HEK293 (cell line): Measurements from ENCODE around the gene ARHGAP26.

ENCODE experiments used
- CTCF ChIA-PET: fragments of 350-600 bp; formaldehyde crosslinking; extraction: SDS; loops from one replicate; lab custom pipeline; 2021; ENCODE audit warnings: antibody characterized with exemption; lab: Yijun Ruan, JAX
- POLR2A ChIA-PET: fragments of 300-600 bp; formaldehyde crosslinking; extraction: SDS; loops from one replicate; lab custom pipeline; 2020; ENCODE audit warnings: antibody characterized with exemption, inconsistent platforms; lab: Yijun Ruan, JAX
- H3K27ac ChIP-seq: fragments of 200-500 bp; sonication (Bioruptor generic); 2 replicates; pipeline ENCODE4 v1.5.1; 2014; ENCODE audit warnings: low read depth, low read length, control low read depth, inconsistent platforms; ENCODE audit errors: extremely low read depth
- H3K36me3 ChIP-seq, 2 experiments: fragments of 200-500 bp in 1 of 2; sonication (Bioruptor generic) in 1 of 2; 1 replicate in 1 of 2; 2 replicates in 1 of 2; pipeline ENCODE4 v1.5.1; 2014 to 2017; ENCODE audit warnings: inconsistent platforms in 2 of 2, low read length in 2 of 2; ENCODE audit not compliant: control insufficient read depth in 2 of 2, insufficient read depth in 1 of 2
- H3K4me1 ChIP-seq: fragments of 200-500 bp; sonication (Bioruptor generic); 2 replicates; pipeline ENCODE4 v1.5.1; 2014; ENCODE audit warnings: mild to moderate bottlenecking, low read length, inconsistent platforms; ENCODE audit not compliant: control insufficient read depth, insufficient read depth
- H3K4me3 ChIP-seq: 2 replicates; pipeline ENCODE4 v1.5.1; 2011; ENCODE audit warnings: low read depth, mild to moderate bottlenecking, control low read depth, low read length, moderate library complexity
- H3K9me3 ChIP-seq: fragments of 200-500 bp; sonication (Bioruptor generic); 2 replicates; pipeline ENCODE4 v1.5.1; 2014; ENCODE audit warnings: low read depth, low read length, inconsistent platforms; ENCODE audit not compliant: control insufficient read depth, insufficient read depth
- AEBP2 ChIP-seq: fragments of 450-650 bp; formaldehyde crosslinking; IDR thresholded peaks from 2 replicates; pipeline ENCODE4 v1.5.1; 2016; ENCODE audit warnings: missing biosample characterization, missing genetic modification characterization, borderline replicate concordance
- MYNN ChIP-seq: fragments of 450-650 bp; formaldehyde crosslinking; IDR thresholded peaks from 2 replicates; pipeline ENCODE4 v1.5.1; 2016; ENCODE audit warnings: missing biosample characterization, missing genetic modification characterization, borderline replicate concordance
- SP7 ChIP-seq: fragments of 450-650 bp; formaldehyde crosslinking; IDR thresholded peaks from 2 replicates; pipeline ENCODE4 v1.5.1; 2016; ENCODE audit warnings: missing biosample characterization, missing genetic modification characterization
- ZBTB6 ChIP-seq: fragments of 450-650 bp; formaldehyde crosslinking; IDR thresholded peaks from 2 replicates; pipeline ENCODE4 v1.5.1; 2017; ENCODE audit warnings: missing biosample characterization, missing genetic modification characterization
- ZFP41 ChIP-seq: fragments of 450-650 bp; formaldehyde crosslinking; IDR thresholded peaks from 2 replicates; pipeline ENCODE4 v1.5.1; 2016; ENCODE audit warnings: missing biosample characterization, missing genetic modification characterization, borderline replicate concordance
- ZFP69B ChIP-seq: fragments of 450-650 bp; formaldehyde crosslinking; IDR thresholded peaks from 2 replicates; pipeline ENCODE4 v1.5.1; 2016; ENCODE audit warnings: missing biosample characterization, missing genetic modification characterization
- ZNF175 ChIP-seq: fragments of 450-650 bp; formaldehyde crosslinking; IDR thresholded peaks from 2 replicates; pipeline ENCODE4 v1.5.1; 2016; ENCODE audit warnings: missing biosample characterization, missing genetic modification characterization
- ZNF239 ChIP-seq: fragments of 450-650 bp; formaldehyde crosslinking; IDR thresholded peaks from 2 replicates; pipeline ENCODE4 v1.5.1; 2016; ENCODE audit warnings: missing biosample characterization, missing genetic modification characterization
- ZNF350 ChIP-seq: fragments of 450-650 bp; formaldehyde crosslinking; IDR thresholded peaks from 2 replicates; pipeline ENCODE4 v1.5.0; 2017; ENCODE audit warnings: missing biosample characterization, mild to moderate bottlenecking, missing genetic modification characterization
- ZNF362 ChIP-seq: fragments of 450-650 bp; formaldehyde crosslinking; IDR thresholded peaks from 2 replicates; pipeline ENCODE4 v1.5.1; 2016; ENCODE audit warnings: missing biosample characterization, missing genetic modification characterization
- ZNF488 ChIP-seq: fragments of 450-650 bp; formaldehyde crosslinking; IDR thresholded peaks from 2 replicates; pipeline ENCODE4 v1.5.1; 2016; ENCODE audit warnings: missing biosample characterization, missing genetic modification characterization
- ZNF510 ChIP-seq: fragments of 450-650 bp; formaldehyde crosslinking; IDR thresholded peaks from 2 replicates; pipeline ENCODE4 v1.5.1; 2018; ENCODE audit warnings: mild to moderate bottlenecking, missing genetic modification characterization, missing biosample characterization; ENCODE audit not compliant: insufficient replicate concordance
- ZNF513 ChIP-seq: fragments of 450-650 bp; IDR thresholded peaks from 2 replicates; pipeline ENCODE4 v1.5.1; 2018; ENCODE audit warnings: missing biosample characterization, missing genetic modification characterization
- ZNF518A ChIP-seq: fragments of 450-650 bp; formaldehyde crosslinking; conservative IDR thresholded peaks from 2 replicates; pipeline ENCODE4 v1.5.1; 2016; ENCODE audit warnings: low read depth, missing biosample characterization, missing genetic modification characterization
- ZNF555 ChIP-seq: fragments of 450-650 bp; formaldehyde crosslinking; conservative IDR thresholded peaks from 2 replicates; pipeline ENCODE4 v1.5.1; 2017; ENCODE audit warnings: missing biosample characterization, mild to moderate bottlenecking, missing genetic modification characterization, inconsistent platforms
- ZNF561 ChIP-seq: fragments of 450-650 bp; IDR thresholded peaks from 2 replicates; pipeline ENCODE4 v1.5.1; 2018; ENCODE audit warnings: missing biosample characterization, missing genetic modification characterization, borderline replicate concordance
- ZNF585B ChIP-seq: fragments of 450-650 bp; formaldehyde crosslinking; IDR thresholded peaks from 2 replicates; pipeline ENCODE4 v1.5.1; 2016; ENCODE audit warnings: missing biosample characterization, missing genetic modification characterization
- ZNF610 ChIP-seq: fragments of 450-650 bp; formaldehyde crosslinking; IDR thresholded peaks from 2 replicates; pipeline ENCODE4 v1.5.1; 2016; ENCODE audit warnings: missing biosample characterization, missing genetic modification characterization, borderline replicate concordance
- ZNF623 ChIP-seq: fragments of 450-650 bp; formaldehyde crosslinking; IDR thresholded peaks from 2 replicates; pipeline ENCODE4 v1.5.1; 2016; ENCODE audit warnings: missing biosample characterization, missing genetic modification characterization
- ZNF777 ChIP-seq: fragments of 450-650 bp; formaldehyde crosslinking; IDR thresholded peaks from 2 replicates; pipeline ENCODE4 v1.5.1; 2017; ENCODE audit warnings: missing biosample characterization, missing genetic modification characterization, borderline replicate concordance
- ZNF837 ChIP-seq: fragments of 450-650 bp; formaldehyde crosslinking; IDR thresholded peaks from 2 replicates; pipeline ENCODE4 v1.5.1; 2016; ENCODE audit warnings: missing biosample characterization, missing genetic modification characterization
- ZSCAN30 ChIP-seq: fragments of 450-650 bp; IDR thresholded peaks from 2 replicates; pipeline ENCODE4 v1.5.1; 2018; ENCODE audit warnings: missing biosample characterization, mild to moderate bottlenecking, missing genetic modification characterization, moderate library complexity

Gene ARHGAP26

GRCh38 chr5:142941245-142941644 is 171.1 kb downstream of the ARHGAP26 start:
- CTCF ChIA-PET = interaction anchor here (0.9 kb wide), 1 partner anchor 8 kb away, joined by 3 read pairs; no protein-coding TSS in a partner anchor
- no peaks in the 10 kb centered on the region for H3K4me1 ChIP-seq
- POLR2A ChIA-PET = no interaction called here
- H3K27ac ChIP-seq = no peak overlapping the region
- no peak overlapping the region for H3K4me3 ChIP-seq
- TF ChIP-seq ZNF518A (tag by site-specific recombination) (no peak), ZFP41 (tag by site-specific recombination) (no peak), ZNF175 (no peak), ZSCAN30 (tag by site-specific recombination) (no peak), ZNF239 (no peak), AEBP2 (tag by site-specific recombination) (no peak), ZNF585B (tag by site-specific recombination) (no peak), ZNF555 (no peak)
- no peaks in the 10 kb centered on the region for H3K36me3 ChIP-seq
- H3K9me3 ChIP-seq = no peaks in the 10 kb centered on the region

GRCh38 chr5:142942901-142943300 is 172.7 kb downstream of the ARHGAP26 start:
- H3K4me1 ChIP-seq = no peaks in the 10 kb centered on the region
- H3K27ac ChIP-seq = no peak overlapping the region
- TF ChIP-seq ZNF488 = no peak
- no peak for TF ChIP-seq SP7
- no peak for TF ChIP-seq ZNF513 (tag by site-specific recombination)
- no peak for TF ChIP-seq ZNF610 (tag by site-specific recombination)
- TF ChIP-seq ZNF561 (tag by site-specific recombination) = no peak
- no peak for TF ChIP-seq ZNF362 (tag by site-specific recombination)
- no peak for TF ChIP-seq ZNF350 (tag by site-specific recombination)
- TF ChIP-seq ZFP69B = no peak
- no peak for TF ChIP-seq ZNF623
- TF ChIP-seq ZNF510 (tag by site-specific recombination) = no peak
- no peak for TF ChIP-seq MYNN (tag by site-specific recombination)
- no peak for TF ChIP-seq ZBTB6 (tag by site-specific recombination)
- no peak for TF ChIP-seq ZNF777 (tag by site-specific recombination)
- TF ChIP-seq ZNF837 (tag by site-specific recombination) = no peak
- TF ChIP-seq, all 188 proteins: peak for 0
- ChIA-PET CTCF (no interaction called here), POLR2A (no interaction called here)
- Histone ChIP-seq H3K36me3 (no peaks in the 10 kb centered on the region), H3K9me3 (no peaks in the 10 kb centered on the region), H3K4me3 (no peak overlapping the region)
